ENCODE data around the gene CTBP2. TPM values are rescaled to one million over a fixed set of nuclear protein-coding genes. Genes with fewer than 3 reads are reported as not detected.

The CTBP2 gene
- total RNA-seq, 4 donors from 2014 or later, result 92.4 to 136 (median 125) TPM

GRCh38 chr10:124972637-124973036, 187.7 kb downstream of the CTBP2 start:
- no peaks in the 10 kb centered on the region for H3K9me3 ChIP-seq
- 73 to 75% methylated on average over 7 of the region's 7 CpGs for WGBS, 2 donors
- no peaks in the 10 kb centered on the region for H3K27me3 ChIP-seq
- intact Hi-C loops (cut with DNase I), result no loop called here
- no peak overlapping the region for H3K27ac ChIP-seq
- no peak for DNase-seq
- peaks cover 0 to 5% of the 10 kb centered on the region in 2 donors for H3K36me3 ChIP-seq
- no peak for TF ChIP-seq POLR2A (IDR thresholded peaks at IDR 0.05)
- TF ChIP-seq CTCF (IDR thresholded peaks at IDR 0.05), result no peak
- H3K4me1 ChIP-seq, result peaks cover 18 to 30% of the 10 kb centered on the region in 2 donors
- no peak overlapping the region for H3K4me3 ChIP-seq (replicated peaks in 1 of 3)

- H3K9me3 ChIP-seq, result no peaks in the 10 kb centered on the region
- H3K27me3 ChIP-seq, result no peaks in the 10 kb centered on the region
- no peak overlapping the region for H3K4me3 ChIP-seq (replicated peaks in 1 of 3)
- peaks cover 21 to 38% of the 10 kb centered on the region in 2 donors for H3K4me1 ChIP-seq
- no peak for DNase-seq
- WGBS, 2 donors, result 15 to 19% methylated on average over 2 of the region's 2 CpGs
- H3K27ac ChIP-seq, result peak overlapping the region; percentile 19 to 46 (median 44)
- peaks cover 0 to 5% of the 10 kb centered on the region in 2 donors for H3K36me3 ChIP-seq
- intact Hi-C loops (cut with DNase I), result no loop called here
- TF ChIP-seq POLR2A (IDR thresholded peaks at IDR 0.05), result no peak
- TF ChIP-seq CTCF (IDR thresholded peaks at IDR 0.05), result no peak
Measured at GRCh38 chr10:124971276-124971675, 189.1 kb downstream of the CTBP2 start.

- no peak overlapping the region for H3K27ac ChIP-seq
- TF ChIP-seq CTCF (IDR thresholded peaks at IDR 0.05) (no peak), POLR2A (IDR thresholded peaks at IDR 0.05) (no peak)
- no peak for DNase-seq
- no peaks in the 10 kb centered on the region for H3K9me3 ChIP-seq
- WGBS, 2 donors, result 47 to 59% methylated on average over 2 of the region's 2 CpGs
- no peaks in the 10 kb centered on the region for H3K36me3 ChIP-seq
- peaks cover 21 to 38% of the 10 kb centered on the region in 2 donors for H3K4me1 ChIP-seq
- no peaks in the 10 kb centered on the region for H3K27me3 ChIP-seq
- intact Hi-C loops (cut with DNase I), result no loop called here
- H3K4me3 ChIP-seq (replicated peaks in 1 of 3), result no peak overlapping the region
Measured at GRCh38 chr10:124967255-124967654, 193.1 kb downstream of the CTBP2 start.

GRCh38 chr10:124966008-124966407, 194.4 kb downstream of the CTBP2 start:
- WGBS, 2 donors, result 75 to 83% methylated on average over 5 of the region's 5 CpGs
- Histone ChIP-seq H3K36me3 (no peaks in the 10 kb centered on the region), H3K4me3 (replicated peaks in 1 of 3) (no peak overlapping the region), H3K27ac (no peak overlapping the region), H3K4me1 (peaks cover 12 to 27% of the 10 kb centered on the region in 2 donors), H3K9me3 (no peaks in the 10 kb centered on the region), H3K27me3 (no peaks in the 10 kb centered on the region)
- intact Hi-C loops (cut with DNase I), result no loop called here
- no peak for DNase-seq
- TF ChIP-seq CTCF (IDR thresholded peaks at IDR 0.05) (no peak), POLR2A (IDR thresholded peaks at IDR 0.05) (no peak)

GRCh38 chr10:124963866-124964720, 196.3 kb downstream of the CTBP2 start:
- intact Hi-C loops (cut with DNase I), result no loop called here
- no peaks in the 10 kb centered on the region for H3K27me3 ChIP-seq
- H3K27ac ChIP-seq, result no peak overlapping the region
- DNase-seq, result no peak
- WGBS, 2 donors, result 88 to 89% methylated on average over 7 of the region's 7 CpGs
- no peak overlapping the region for H3K4me3 ChIP-seq (replicated peaks in 1 of 3)
- no peaks in the 10 kb centered on the region for H3K9me3 ChIP-seq
- H3K36me3 ChIP-seq, result no peaks in the 10 kb centered on the region
- peaks cover 3 to 10% of the 10 kb centered on the region in 2 donors for H3K4me1 ChIP-seq
- no peak for TF ChIP-seq CTCF (IDR thresholded peaks at IDR 0.05)
- no peak for TF ChIP-seq POLR2A (IDR thresholded peaks at IDR 0.05)

All from thyroid gland (tissue), 4 donors.